A549 (cell line): ENCODE results near the gene SLC13A2.

Experiments
- CTCF ChIP-seq: fragments of >200 bp; sonication (Bioruptor Twin); formaldehyde crosslinking; IDR thresholded peaks from 3 replicates; pipeline ENCODE4 v1.5.1; 2016
- EP300 ChIP-seq, 2 experiments: fragments of >200 bp; sonication (Bioruptor Twin); formaldehyde crosslinking; IDR thresholded peaks; 2 replicates in 1 of 2; 3 replicates in 1 of 2; pipeline ENCODE4 v1.6.1; 2016 to 2017
- NR3C1 ChIP-seq: fragments of >200 bp; sonication (Bioruptor Twin); formaldehyde crosslinking; IDR thresholded peaks from 3 replicates; pipeline ENCODE4 v1.6.1; 2017
- POLR2A ChIP-seq: IDR thresholded peaks from 2 replicates; pipeline ENCODE4 v1.6.1; 2012; ENCODE audit warnings: mild to moderate bottlenecking, low read length
- POLR2AphosphoS2 ChIP-seq: conservative IDR thresholded peaks from 2 replicates; pipeline ENCODE4 v1.6.1; 2012; ENCODE audit warnings: low read length, improper control_type of control experiment, inconsistent platforms
- RFX5 ChIP-seq: fragments of 450-650 bp; IDR thresholded peaks from 2 replicates; pipeline ENCODE4 v1.7.1; 2014; ENCODE audit warnings: antibody characterized with exemption, mild to moderate bottlenecking, moderate library complexity
- SREBF2 ChIP-seq: fragments of 450-650 bp; IDR thresholded peaks from 2 replicates; pipeline ENCODE4 v1.6.1; 2014; ENCODE audit warnings: mild to moderate bottlenecking, moderate library complexity
- TFCP2L1 ChIP-seq: fragments of 250-450 bp; sonication (Bioruptor Pico); IDR thresholded peaks from 2 replicates; pipeline ENCODE4 v1.5.0; 2021; ENCODE audit warnings: mild to moderate bottlenecking
- USF2 ChIP-seq: fragments of 450-650 bp; IDR thresholded peaks from 2 replicates; pipeline ENCODE4 v1.6.1; 2014; ENCODE audit warnings: antibody characterized with exemption

GRCh38 chr17:28523876-28524275, 50.4 kb downstream of the SLC13A2 start:
- TF ChIP-seq USF2 = no peak
- no peak for TF ChIP-seq POLR2A
- no peak for TF ChIP-seq CTCF
- TF ChIP-seq EP300 (IDR thresholded peaks at IDR 0.05) = no peak
- no peak for TF ChIP-seq POLR2AphosphoS2
- TF ChIP-seq NR3C1 = no peak
- TF ChIP-seq RFX5 = no peak
- TF ChIP-seq TFCP2L1 (CRISPR knock-in tag) = no peak
- TF ChIP-seq SREBF2 = no peak
